GM21529 (cell line): Measurements from ENCODE around the gene LYST.

Experiments
- ATAC-seq: cut with Tn5 transposase; IDR thresholded peaks from one replicate; pipeline ENCODE4 v1.9.1; 2021; ENCODE audit not compliant: unreplicated experiment

LYST gene

DNA sequence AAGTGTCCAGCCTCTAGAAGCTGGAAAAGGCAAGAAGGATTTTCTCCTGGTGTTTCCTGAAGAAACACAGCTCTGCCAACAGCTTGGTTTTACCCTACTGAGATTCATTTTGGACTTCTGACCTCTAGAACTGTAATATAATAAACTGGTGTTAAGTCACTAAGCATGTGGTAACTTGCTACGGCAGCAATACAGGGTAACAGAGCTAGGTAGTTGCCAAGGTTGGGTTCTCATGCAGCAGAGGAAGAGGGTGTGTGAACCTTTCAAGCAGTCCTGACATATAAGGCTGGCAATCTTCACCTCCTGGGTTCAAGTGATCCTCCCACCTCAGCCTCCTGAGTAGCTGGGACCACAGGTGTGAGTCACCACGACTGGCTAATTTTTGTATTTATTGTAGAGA, 253.1 kb downstream of the LYST start:
- no peak for ATAC-seq

GRCh38 chr1:235612761-235613160, 253.9 kb downstream of the LYST start:
- ATAC-seq, result no peak
